ENCODE measurements around the gene FLCN. TPM values are rescaled to one million over a fixed set of nuclear protein-coding genes. Genes with fewer than 3 reads are reported as not detected.

Gene FLCN
- total RNA-seq, 5 donors from 2014 or later (not counting 1 experiment from before 2014, with no cell fraction given) = 37.2 to 84.9 (median 70.8) TPM

- no peaks in the 10 kb centered on the region for H3K9me3 ChIP-seq
- 88% methylated on average over 10 of the region's 10 CpGs for WGBS (ENCODE audit: insufficient coverage)
Measured at GRCh38 chr17:17241656-17242055, 4.7 kb upstream of the FLCN start.

GRCh38 chr17:17239832-17240231, 2.9 kb upstream of the FLCN start:
- H3K9me3 ChIP-seq = no peaks in the 10 kb centered on the region
- Mint-ChIP-seq H3K9me3 (no peaks in the 10 kb centered on the region), H3K4me3 (peak overlapping the region in 2 of 3 donors; percentile 68 to 85), H3K4me1 (peaks cover 22 to 33% (median 24%) of the 10 kb centered on the region in 3 donors), H3K27me3 (no peaks in the 10 kb centered on the region), H3K36me3 (no peaks in the 10 kb centered on the region), H3K27ac (no peak overlapping the region)
- H3K4me3 ChIP-seq (ENCODE audit: control insufficient read depth in 1 of 2, extremely low read depth in 1 of 2, low read length in 1 of 2) = no peak overlapping the region
- H3K4me1 ChIP-seq (ENCODE audit: control insufficient read depth in 1 of 2, extremely low read depth in 1 of 2, insufficient read depth in 2 of 2, low read length in 2 of 2) = peaks cover 3 to 24% of the 10 kb centered on the region in 2 experiments
- ATAC-seq (replicated peaks in 1 of 4) (no peak), DNase-seq (no peak)
- H3K27me3 ChIP-seq (replicated peaks in 1 of 2; ENCODE audit: control insufficient read depth in 2 of 2, extremely low read depth in 1 of 2, insufficient read depth in 2 of 2, low read length in 1 of 2) = no peaks in the 10 kb centered on the region
- no peak overlapping the region for H3K27ac ChIP-seq (ENCODE audit: low read length)
- CTCF ChIA-PET = interaction anchor here in 1 of 2 donors (0.5 kb wide), 1 partner anchor 18 kb away, joined by 6 read pairs; no protein-coding TSS in a partner anchor
- WGBS (ENCODE audit: insufficient coverage) = 100% methylated on average over 1 of the region's 1 CpG
- H3K36me3 ChIP-seq (ENCODE audit: control insufficient read depth in 2 of 2, extremely low read depth in 1 of 2, insufficient read depth in 1 of 2, low read length in 1 of 2) = no peaks in the 10 kb centered on the region
- POLR2A ChIA-PET = no interaction called here

More at GRCh38 chr17:17241656-17242055, 4.7 kb upstream of the FLCN start:
- Mint-ChIP-seq H3K27me3 (no peaks in the 10 kb centered on the region), H3K4me3 (no peak overlapping the region), H3K4me1 (peaks cover 7 to 16% (median 9%) of the 10 kb centered on the region in 3 donors), H3K36me3 (peaks cover 6% of the 10 kb centered on the region), H3K27ac (no peak overlapping the region), H3K9me3 (no peaks in the 10 kb centered on the region)
- POLR2A ChIA-PET = interaction anchor here in 1 of 2 donors (1.1 kb wide), 1 partner anchor 34 kb away, joined by 3 read pairs; no protein-coding TSS in a partner anchor
- no peaks in the 10 kb centered on the region for H3K27me3 ChIP-seq (replicated peaks in 1 of 2; ENCODE audit: control insufficient read depth in 2 of 2, extremely low read depth in 1 of 2, insufficient read depth in 2 of 2, low read length in 1 of 2)
- H3K36me3 ChIP-seq (ENCODE audit: control insufficient read depth in 2 of 2, extremely low read depth in 1 of 2, insufficient read depth in 1 of 2, low read length in 1 of 2) = peaks cover 0 to 9% of the 10 kb centered on the region in 2 donors
- no peak overlapping the region for H3K4me3 ChIP-seq (ENCODE audit: control insufficient read depth in 1 of 2, extremely low read depth in 1 of 2, low read length in 1 of 2)
- no peak for DNase-seq
- H3K4me1 ChIP-seq (ENCODE audit: control insufficient read depth in 1 of 2, extremely low read depth in 1 of 2, insufficient read depth in 2 of 2, low read length in 2 of 2) = peaks cover 0 to 8% of the 10 kb centered on the region in 2 experiments
- CTCF ChIA-PET = no interaction called here
- no peak for ATAC-seq (replicated peaks in 1 of 4)
- no peak overlapping the region for H3K27ac ChIP-seq (ENCODE audit: low read length)

- H3K4me3 Mint-ChIP-seq = peak overlapping the region; percentile 85 to 95 (median 94)
- H3K27ac Mint-ChIP-seq = peak overlapping the region; percentile 98
- POLR2A ChIA-PET = interaction anchor here in 1 of 2 donors (0.7 kb wide), 2 partner anchors 352 to 736 kb away, joined by 4 to 9 read pairs; partner anchors contain the start of gene DRC3
- peaks cover 26 to 40% (median 31%) of the 10 kb centered on the region in 3 donors for H3K4me1 Mint-ChIP-seq
- DNase-seq (peak in 3 of 35 experiments; percentile 4 to 31 (median 5)), ATAC-seq (replicated peaks in 1 of 4) (peak; percentile 3 to 11 (median 8))
- no peaks in the 10 kb centered on the region for H3K27me3 ChIP-seq (replicated peaks in 1 of 2; ENCODE audit: control insufficient read depth in 2 of 2, extremely low read depth in 1 of 2, insufficient read depth in 2 of 2, low read length in 1 of 2)
- no peaks in the 10 kb centered on the region for H3K9me3 Mint-ChIP-seq
- CTCF ChIA-PET = no interaction called here
- H3K4me3 ChIP-seq (ENCODE audit: control insufficient read depth in 1 of 2, extremely low read depth in 1 of 2, low read length in 1 of 2) = peak overlapping the region; percentile 86 to 94
- no peaks in the 10 kb centered on the region for H3K27me3 Mint-ChIP-seq
- no peaks in the 10 kb centered on the region for H3K9me3 ChIP-seq
- H3K27ac ChIP-seq (ENCODE audit: low read length) = peak overlapping the region; percentile 94
- peaks cover 11% of the 10 kb centered on the region for H3K36me3 Mint-ChIP-seq
- peaks cover 3 to 29% of the 10 kb centered on the region in 2 experiments for H3K4me1 ChIP-seq (ENCODE audit: control insufficient read depth in 1 of 2, extremely low read depth in 1 of 2, insufficient read depth in 2 of 2, low read length in 2 of 2)
- peaks cover 6 to 12% of the 10 kb centered on the region in 2 donors for H3K36me3 ChIP-seq (ENCODE audit: control insufficient read depth in 2 of 2, extremely low read depth in 1 of 2, insufficient read depth in 1 of 2, low read length in 1 of 2)
- 2% methylated on average over 29 of the region's 31 CpGs for WGBS (ENCODE audit: insufficient coverage)
Measured at GRCh38 chr17:17236295-17237025, 508 bp downstream of the FLCN start.

GRCh38 chr17:17235212-17236174, 1.5 kb downstream of the FLCN start:
- ATAC-seq (replicated peaks in 1 of 4) (no peak), DNase-seq (peak in 1 of 35 experiments; percentile 11)
- peaks cover 16 to 20% of the 10 kb centered on the region in 2 donors for H3K36me3 ChIP-seq (ENCODE audit: control insufficient read depth in 2 of 2, extremely low read depth in 1 of 2, insufficient read depth in 1 of 2, low read length in 1 of 2)
- H3K4me3 ChIP-seq (ENCODE audit: control insufficient read depth in 1 of 2, extremely low read depth in 1 of 2, low read length in 1 of 2) = peak overlapping the region; percentile 86 to 94
- CTCF ChIA-PET = interaction anchor here in 1 of 2 donors (0.6 kb wide), 1 partner anchor 43 kb away, joined by 3 read pairs; no protein-coding TSS in a partner anchor
- Mint-ChIP-seq H3K4me1 (peaks cover 26 to 40% (median 33%) of the 10 kb centered on the region in 3 donors), H3K4me3 (peak overlapping the region; percentile 85 to 95 (median 94)), H3K27ac (peak overlapping the region; percentile 98), H3K27me3 (no peaks in the 10 kb centered on the region), H3K36me3 (peaks cover 11% of the 10 kb centered on the region), H3K9me3 (no peaks in the 10 kb centered on the region)
- no peaks in the 10 kb centered on the region for H3K27me3 ChIP-seq (replicated peaks in 1 of 2; ENCODE audit: control insufficient read depth in 2 of 2, extremely low read depth in 1 of 2, insufficient read depth in 2 of 2, low read length in 1 of 2)
- no peaks in the 10 kb centered on the region for H3K9me3 ChIP-seq
- H3K27ac ChIP-seq (ENCODE audit: low read length) = peak overlapping the region; percentile 94
- WGBS (ENCODE audit: insufficient coverage) = 70% methylated on average over 14 of the region's 19 CpGs
- POLR2A ChIA-PET = no interaction called here
- peaks cover 3 to 29% of the 10 kb centered on the region in 2 experiments for H3K4me1 ChIP-seq (ENCODE audit: control insufficient read depth in 1 of 2, extremely low read depth in 1 of 2, insufficient read depth in 2 of 2, low read length in 2 of 2)

GRCh38 chr17:17232303-17232621, 4.7 kb downstream of the FLCN start:
- Histone ChIP-seq H3K4me3 (ENCODE audit: control insufficient read depth in 1 of 2, extremely low read depth in 1 of 2, low read length in 1 of 2) (no peak overlapping the region), H3K4me1 (ENCODE audit: control insufficient read depth in 1 of 2, extremely low read depth in 1 of 2, insufficient read depth in 2 of 2, low read length in 2 of 2) (peaks cover 3 to 21% of the 10 kb centered on the region in 2 experiments), H3K9me3 (no peaks in the 10 kb centered on the region), H3K27me3 (replicated peaks in 1 of 2; ENCODE audit: control insufficient read depth in 2 of 2, extremely low read depth in 1 of 2, insufficient read depth in 2 of 2, low read length in 1 of 2) (no peaks in the 10 kb centered on the region), H3K36me3 (ENCODE audit: control insufficient read depth in 2 of 2, extremely low read depth in 1 of 2, insufficient read depth in 1 of 2, low read length in 1 of 2) (peaks cover 40 to 47% of the 10 kb centered on the region in 2 donors), H3K27ac (ENCODE audit: low read length) (no peak overlapping the region)
- Mint-ChIP-seq H3K27me3 (no peaks in the 10 kb centered on the region), H3K36me3 (peaks cover 35% of the 10 kb centered on the region), H3K27ac (no peak overlapping the region), H3K9me3 (no peaks in the 10 kb centered on the region), H3K4me3 (no peak overlapping the region), H3K4me1 (peaks cover 20 to 25% (median 24%) of the 10 kb centered on the region in 3 donors)
- CTCF ChIA-PET = no interaction called here
- WGBS (ENCODE audit: insufficient coverage) = 89% methylated on average over 6 of the region's 11 CpGs
- POLR2A ChIA-PET = no interaction called here
- ATAC-seq (replicated peaks in 1 of 4) (no peak), DNase-seq (no peak)

Measured in T-cell (primary cell).